Psoas muscle (tissue), 8 donors: ENCODE data around the gene DNAH8. TPM values are rescaled to one million over a fixed set of nuclear protein-coding genes. Genes with fewer than 3 reads are reported as not detected.

ENCODE experiments used
- ATAC-seq, 4 donors: fragments of 200-7000 bp; cut with Tn5 transposase; one replicate each; pipeline ENCODE4 v1.9.1; 2020; ENCODE audit warnings: moderate library complexity in 3 of 4, mild to moderate bottlenecking in 2 of 4
- DNase-seq, 2 donors: peaks; one replicate each; pipeline ENCODE4 v3.0.0-alpha.2; 2020
- H3K27ac ChIP-seq: fragments of 200-600 bp; one replicate; pipeline ENCODE4 v1.8.0; 2022
- H3K27me3 ChIP-seq, 3 donors: fragments of 200-600 bp in 1 of 3; one replicate each; pipeline versions ENCODE4 v1.6.1 to v1.8.0; 2013 to 2022; ENCODE audit warnings: low read length in 2 of 3, mild to moderate bottlenecking in 2 of 3, moderate library complexity in 1 of 3; ENCODE audit not compliant: insufficient read depth in 3 of 3
- H3K36me3 ChIP-seq, 2 donors: fragments of 200-600 bp in 1 of 2; one replicate each; pipeline versions ENCODE4 v1.6.1 to v1.8.0; 2013 to 2022; ENCODE audit warnings: low read depth in 1 of 2, mild to moderate bottlenecking in 1 of 2, moderate library complexity in 1 of 2; ENCODE audit not compliant: insufficient read depth in 1 of 2
- H3K4me1 ChIP-seq: fragments of 200-600 bp; one replicate; pipeline ENCODE4 v1.8.0; 2022
- H3K4me3 ChIP-seq: fragments of 200-600 bp; one replicate; pipeline ENCODE4 v1.8.0; 2022; ENCODE audit warnings: mild to moderate bottlenecking
- H3K9me3 ChIP-seq: fragments of 200-600 bp; one replicate; pipeline ENCODE4 v1.8.0; 2022
- CTCF ChIP-seq: fragments of 200-600 bp; IDR thresholded peaks from one replicate; pipeline ENCODE4 v1.8.0; 2022; ENCODE audit warnings: antibody characterized with exemption
- WGBS, 3 donors: extraction: QIAGEN DNeasy Blood & Tissue Kit; methylation state at CpG; one replicate each; pipeline versions ENCODE4 v1.1.6 to v1.1.7; 2013; 5-methylcytosine and 5-hydroxymethylcytosine counted together
- intact Hi-C, 2 donors: fragments of 100-400 bp; cut with DNase I; formaldehyde crosslinking; loops; one replicate each; pipeline versions ENCODE4 v1.11.0 to v1.14.2; 2022
- polyA plus RNA-seq, 3 donors: library from polyadenylated mRNA; stranded (reverse); fragments of 200-250 nt; gene quantifications; one replicate each; pipeline ENCODE4 v1.2.3, GENCODE V29; 2013
- total RNA-seq, 4 donors: library from RNA; stranded (reverse); fragmentation: NEBNext Ultra II Directional in 2 of 4; extraction: Animal tissue kit (Norgen Biotek cat#: 25700) in 2 of 4; gene quantifications; one replicate each; pipeline versions ENCODE4 v1.2.1 to v1.2.4, GENCODE V29; 2021 to 2023
- donor health status: healthy with polysubstance abuse.
- donor health status: DM: no; HTN: no; CAD: no; lungs with moderate emphysema.
- donor health status: Bipolar disorder and iron deficiency.
- donor health status: healthy.
- donor health status: DM: yes; HTN: yes; CAD: no.
- donor health status: DM: no; HTN: no; CAD: no.
- donor health status: DM: no; HTN: no; CAD: no.
- donor health status: DM: yes; HTN: yes; CAD: no.

Gene DNAH8
- total and polyA plus RNA-seq, 7 donors: 0.02 TPM; not detected in 6

DNA sequence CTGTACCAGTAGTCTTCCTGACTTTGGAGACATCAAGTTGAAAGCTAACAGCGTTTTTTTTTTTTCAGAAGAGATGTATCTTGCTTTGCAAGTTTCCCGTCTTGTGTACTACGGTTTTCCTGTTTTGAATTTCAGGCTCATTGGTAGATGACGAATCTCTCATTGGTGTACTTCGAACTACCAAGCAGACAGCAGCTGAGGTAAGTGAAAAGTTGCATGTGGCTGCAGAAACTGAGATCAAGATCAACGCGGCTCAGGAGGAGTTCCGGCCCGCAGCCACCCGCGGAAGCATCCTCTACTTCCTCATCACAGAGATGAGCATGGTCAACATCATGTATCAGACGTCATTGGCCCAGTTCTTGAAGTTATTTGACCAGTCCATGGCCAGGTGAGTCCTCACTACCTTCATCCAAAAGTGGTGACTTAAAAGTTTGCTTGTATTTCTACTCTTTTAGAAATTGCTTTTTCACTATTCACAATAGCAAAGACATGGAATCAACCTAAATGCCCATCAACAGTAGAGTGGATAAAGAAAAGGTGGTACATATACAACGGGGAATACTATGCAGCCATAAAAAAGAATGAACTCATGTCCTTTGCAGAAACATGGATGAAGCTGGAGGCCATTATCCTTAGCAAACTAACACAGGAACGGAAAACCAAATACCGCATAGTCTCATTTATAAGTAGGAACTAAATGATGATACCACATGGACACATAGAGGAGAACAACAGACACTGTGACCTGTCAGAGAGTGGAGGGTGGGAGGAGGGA, 222.9 kb downstream of the DNAH8 start:
- H3K4me3 ChIP-seq: no peak overlapping the region
- no peak for DNase-seq
- intact Hi-C loops: no loop called here
- H3K9me3 ChIP-seq: no peaks in the 10 kb centered on the region
- TF ChIP-seq CTCF: no peak
- ATAC-seq: no peak
- no peak overlapping the region for H3K27ac ChIP-seq
- 90 to 94% (median 92%) methylated on average over 15 of the region's 15 CpGs for WGBS, 3 donors
- H3K27me3 ChIP-seq: no peaks in the 10 kb centered on the region
- H3K36me3 ChIP-seq: no peaks in the 10 kb centered on the region
- H3K4me1 ChIP-seq: no peaks in the 10 kb centered on the region

GRCh38 chr6:38938741-38939140, 223.6 kb downstream of the DNAH8 start:
- no peak overlapping the region for H3K27ac ChIP-seq
- H3K4me3 ChIP-seq: no peak overlapping the region
- 89 to 91% (median 90%) methylated on average over 3 of the region's 3 CpGs for WGBS, 3 donors
- no peaks in the 10 kb centered on the region for H3K36me3 ChIP-seq
- no peaks in the 10 kb centered on the region for H3K9me3 ChIP-seq
- H3K4me1 ChIP-seq: no peaks in the 10 kb centered on the region
- no peak for DNase-seq
- intact Hi-C loops: no loop called here
- TF ChIP-seq CTCF: no peak
- H3K27me3 ChIP-seq: no peaks in the 10 kb centered on the region
- ATAC-seq: no peak

GRCh38 chr6:38942442-38942841, 227.3 kb downstream of the DNAH8 start:
- DNase-seq (no peak), ATAC-seq (no peak)
- Histone ChIP-seq H3K27me3 (no peaks in the 10 kb centered on the region), H3K36me3 (no peaks in the 10 kb centered on the region), H3K9me3 (no peaks in the 10 kb centered on the region), H3K27ac (no peak overlapping the region), H3K4me1 (no peaks in the 10 kb centered on the region), H3K4me3 (no peak overlapping the region)
- intact Hi-C loops: no loop called here
- WGBS, 3 donors: 87 to 93% (median 88%) methylated on average over 4 of the region's 4 CpGs
- no peak for TF ChIP-seq CTCF

DNA sequence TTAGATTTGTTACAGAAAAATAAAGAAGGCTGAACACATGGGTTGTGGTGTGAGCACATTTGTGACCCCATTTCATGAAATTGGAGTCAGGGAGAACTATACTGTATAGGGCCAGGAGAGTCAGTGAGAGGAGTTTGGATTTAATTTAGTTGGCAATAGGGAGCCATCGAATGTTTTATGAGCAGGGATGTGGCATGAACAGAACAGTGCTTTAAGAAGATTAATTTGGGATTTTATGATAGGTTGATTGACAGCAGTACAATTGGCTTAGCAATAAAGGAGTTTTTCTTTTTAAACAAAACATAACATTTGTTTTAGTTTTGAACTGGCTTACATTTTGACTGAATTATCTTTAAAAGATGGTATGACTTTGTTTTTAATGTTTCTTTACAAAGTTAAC, 227.9 kb downstream of the DNAH8 start:
- Histone ChIP-seq H3K27ac (no peak overlapping the region), H3K36me3 (no peaks in the 10 kb centered on the region), H3K4me3 (no peak overlapping the region), H3K4me1 (no peaks in the 10 kb centered on the region), H3K9me3 (no peaks in the 10 kb centered on the region), H3K27me3 (no peaks in the 10 kb centered on the region)
- 80 to 89% (median 86%) methylated on average over 1 of the region's 1 CpG for WGBS, 3 donors
- TF ChIP-seq CTCF: no peak
- intact Hi-C loops: no loop called here
- ATAC-seq: no peak
- DNase-seq: no peak

DNA sequence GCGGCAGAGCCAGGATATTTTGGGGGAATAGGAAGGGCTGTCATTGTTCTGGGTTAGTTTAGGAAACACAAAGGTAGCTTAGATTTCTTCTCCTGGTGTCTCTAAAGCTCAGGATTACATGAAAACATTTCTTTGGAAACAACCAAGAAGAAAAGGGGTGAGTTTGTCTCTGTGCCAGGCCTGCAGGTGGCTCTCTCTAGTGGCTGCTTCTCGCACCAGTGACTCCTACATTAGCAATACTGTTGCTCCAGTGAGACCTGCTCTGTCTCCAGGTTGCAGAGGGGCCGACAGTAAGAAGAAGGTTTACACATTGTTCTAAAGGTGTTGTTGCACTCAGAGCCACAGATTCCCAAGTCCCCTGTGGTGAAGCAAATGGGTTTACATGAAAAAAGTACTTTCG, 228.9 kb downstream of the DNAH8 start:
- WGBS, 3 donors: 69 to 82% (median 76%) methylated on average over 4 of the region's 4 CpGs
- no peaks in the 10 kb centered on the region for H3K4me1 ChIP-seq
- H3K4me3 ChIP-seq: no peak overlapping the region
- H3K27me3 ChIP-seq: no peaks in the 10 kb centered on the region
- TF ChIP-seq CTCF: no peak
- DNase-seq (no peak), ATAC-seq (no peak)
- H3K36me3 ChIP-seq: no peaks in the 10 kb centered on the region
- intact Hi-C loops: no loop called here
- no peaks in the 10 kb centered on the region for H3K9me3 ChIP-seq
- H3K27ac ChIP-seq: no peak overlapping the region
